Sigmoid colon (tissue), 7 donors: ENCODE results near the gene MRTFA. TPM values are rescaled to one million over a fixed set of nuclear protein-coding genes. Genes with fewer than 3 reads are reported as not detected.
A peak's percentile ranks its signal among the peaks of the same experiment; 100 is the strongest.

Source experiments
- DNase-seq: peaks from one replicate; pipeline ENCODE4 v3.0.0-alpha.2; 2019
- H3K27ac ChIP-seq, 4 donors: fragments of 200-600 bp; sonication (generic); one replicate each; pipeline ENCODE4 v1.5.1; 2016 to 2019; ENCODE audit warnings: mild to moderate bottlenecking in 1 of 4
- H3K27me3 ChIP-seq, 3 donors: fragments of 200-600 bp; sonication (generic); one replicate each; pipeline ENCODE4 v1.5.1; 2019; ENCODE audit warnings: mild to moderate bottlenecking in 1 of 3
- H3K36me3 ChIP-seq, 4 donors: fragments of 200-600 bp; sonication (generic); one replicate each; pipeline ENCODE4 v1.5.1; 2016 to 2019
- H3K4me1 ChIP-seq, 4 donors: fragments of 200-600 bp; sonication (generic); one replicate each; pipeline ENCODE4 v1.5.1; 2017 to 2019
- H3K4me3 ChIP-seq, 4 donors: fragments of 200-600 bp; sonication (generic); one replicate each; pipeline ENCODE4 v1.5.1; 2017 to 2019; ENCODE audit warnings: mild to moderate bottlenecking in 2 of 4, moderate library complexity in 1 of 4
- H3K9me3 ChIP-seq, 4 donors: fragments of 200-600 bp in 3 of 4; sonication (generic) in 3 of 4; one replicate each; pipeline versions ENCODE4 v1.5.1 to v1.6.1; 2013 to 2019
- CTCF ChIP-seq, 4 experiments: fragments of 450-650 bp in 3 of 4; fragments of 200-600 bp in 1 of 4; IDR thresholded peaks; one replicate each; pipeline ENCODE4 v1.5.1; 2016 to 2019; ENCODE audit warnings: antibody characterized with exemption in 4 of 4, mild to moderate bottlenecking in 3 of 4, moderate library complexity in 2 of 4
- EP300 ChIP-seq, 4 donors: sonication (generic); formaldehyde crosslinking; IDR thresholded peaks; one replicate each; pipeline ENCODE4 v1.6.1; 2017; ENCODE audit warnings: antibody characterized with exemption in 4 of 4
- POLR2A ChIP-seq, 2 donors: fragments of 450-650 bp; IDR thresholded peaks; one replicate each; pipeline ENCODE4 v1.6.1; 2016; ENCODE audit warnings: antibody characterized with exemption in 2 of 2, mild to moderate bottlenecking in 2 of 2, moderate library complexity in 2 of 2
- POLR2AphosphoS5 ChIP-seq, 4 donors: sonication (generic); formaldehyde crosslinking; IDR thresholded peaks; one replicate each; pipeline ENCODE4 v1.6.1; 2017; ENCODE audit warnings: antibody characterized with exemption in 4 of 4
- WGBS, 2 donors: extraction: QIAGEN DNeasy Blood & Tissue Kit; methylation state at CpG; one replicate each; pipeline ENCODE4 v1.1.7; 2013; 5-methylcytosine and 5-hydroxymethylcytosine counted together
- intact Hi-C: fragments of 100-400 bp; cut with DNase I; formaldehyde crosslinking; loops from one replicate; pipeline ENCODE4 v1.15.1; 2023
- polyA plus RNA-seq, 3 donors: library from polyadenylated mRNA; stranded (reverse); fragments of 200-250 nt; gene quantifications; one replicate each; pipeline ENCODE4 v1.2.3, GENCODE V29; 2013
- total RNA-seq, 4 donors: library from RNA; depleted of rRNA; stranded (reverse); fragments of >200 nt; gene quantifications; one replicate each; pipeline ENCODE4 v1.1.0, GENCODE V29; 2016
- donor health status: healthy with polysubstance abuse.
- donor health status: Bipolar disorder and iron deficiency.
- donor health status: healthy.

MRTFA gene
- total and polyA plus RNA-seq, 7 donors, result 10.8 to 104 (median 29.2) TPM

- Histone ChIP-seq H3K36me3 (no peaks in the 10 kb centered on the region), H3K27me3 (no peaks in the 10 kb centered on the region), H3K9me3 (no peaks in the 10 kb centered on the region), H3K4me3 (no peak overlapping the region), H3K4me1 (peaks cover 0 to 17% (median 14%) of the 10 kb centered on the region in 4 donors), H3K27ac (no peak overlapping the region)
- TF ChIP-seq POLR2AphosphoS5 (IDR thresholded peaks at IDR 0.05) (no peak), POLR2A (IDR thresholded peaks at IDR 0.05) (no peak)
- 97 to 98% methylated on average over 4 of the region's 4 CpGs for whole genome bisulfite sequencing, 2 donors
- intact Hi-C loops, result no loop called here
- DNase-seq, result peak; percentile 19
Observed at GRCh38 chr22:40642316-40642715, 5.8 kb upstream of the MRTFA start.

- Histone ChIP-seq H3K9me3 (no peaks in the 10 kb centered on the region), H3K27me3 (no peaks in the 10 kb centered on the region), H3K36me3 (no peaks in the 10 kb centered on the region), H3K27ac (no peak overlapping the region), H3K4me1 (peaks cover 0 to 15% (median 10%) of the 10 kb centered on the region in 4 donors), H3K4me3 (no peak overlapping the region)
- intact Hi-C loops, result no loop called here
- 94 to 96% methylated on average over 6 of the region's 6 CpGs for WGBS, 2 donors
- TF ChIP-seq POLR2A (IDR thresholded peaks at IDR 0.05) (no peak), EP300 (IDR thresholded peaks at IDR 0.05) (no peak), CTCF (IDR thresholded peaks at IDR 0.05) (no peak), POLR2AphosphoS5 (IDR thresholded peaks at IDR 0.05) (no peak)
- DNase-seq, result peak; percentile 36
Observed at GRCh38 chr22:40641269-40641668, 4.8 kb upstream of the MRTFA start.

- intact Hi-C loops, result loop anchor here (5.0 kb wide), 2 partner anchors 131 to 266 kb away; partner anchors contain the start of gene SGSM3
- no peaks in the 10 kb centered on the region for H3K36me3 ChIP-seq
- TF ChIP-seq POLR2AphosphoS5 (IDR thresholded peaks at IDR 0.05), result no peak
- TF ChIP-seq POLR2A (IDR thresholded peaks at IDR 0.05), result no peak
- TF ChIP-seq EP300 (IDR thresholded peaks at IDR 0.05), result no peak
- TF ChIP-seq CTCF (IDR thresholded peaks at IDR 0.05), result no peak
- H3K27ac ChIP-seq, result no peak overlapping the region
- DNase-seq, result peak; percentile 67
- peaks cover 0 to 31% (median 26%) of the 10 kb centered on the region in 4 donors for H3K4me1 ChIP-seq
- no peaks in the 10 kb centered on the region for H3K9me3 ChIP-seq
- H3K4me3 ChIP-seq, result no peak overlapping the region
- H3K27me3 ChIP-seq, result no peaks in the 10 kb centered on the region
- WGBS, 2 donors, result 95 to 97% methylated on average over 17 of the region's 17 CpGs
Observed at GRCh38 chr22:40638261-40638660, 1.7 kb upstream of the MRTFA start.

GRCh38 chr22:40637183-40638150 is 948 bp upstream of the MRTFA start:
- peak overlapping the region; percentile 86 to 95 (median 90) for H3K4me3 ChIP-seq
- TF ChIP-seq POLR2A (IDR thresholded peaks at IDR 0.05), result no peak
- peak in 1 of 4 donors; percentile 30 for TF ChIP-seq POLR2AphosphoS5 (IDR thresholded peaks at IDR 0.05)
- TF ChIP-seq CTCF (IDR thresholded peaks at IDR 0.05), result no peak
- TF ChIP-seq EP300 (IDR thresholded peaks at IDR 0.05), result no peak
- H3K36me3 ChIP-seq, result no peaks in the 10 kb centered on the region
- H3K4me1 ChIP-seq, result peaks cover 0 to 35% (median 27%) of the 10 kb centered on the region in 4 donors
- peak; percentile 77 for DNase-seq
- H3K27ac ChIP-seq, result peak overlapping the region; percentile 85 to 95 (median 92)
- 17 to 21% methylated on average over 46 of the region's 46 CpGs for WGBS, 2 donors
- intact Hi-C loops, result loop anchor here (5.0 kb wide), 2 partner anchors 130 to 265 kb away; partner anchors contain the start of gene SGSM3
- H3K9me3 ChIP-seq, result no peaks in the 10 kb centered on the region
- no peaks in the 10 kb centered on the region for H3K27me3 ChIP-seq

GRCh38 chr22:40635940-40636379 is 559 bp downstream of the MRTFA start:
- Histone ChIP-seq H3K27me3 (no peaks in the 10 kb centered on the region), H3K9me3 (no peaks in the 10 kb centered on the region), H3K27ac (peak overlapping the region; percentile 85 to 95 (median 92)), H3K36me3 (no peaks in the 10 kb centered on the region), H3K4me3 (peak overlapping the region; percentile 86 to 95 (median 90)), H3K4me1 (peaks cover 0 to 47% (median 38%) of the 10 kb centered on the region in 4 donors)
- TF ChIP-seq EP300 (IDR thresholded peaks at IDR 0.05) (no peak), POLR2AphosphoS5 (IDR thresholded peaks at IDR 0.05) (no peak), POLR2A (IDR thresholded peaks at IDR 0.05) (no peak), CTCF (IDR thresholded peaks at IDR 0.05) (no peak)
- intact Hi-C loops, result loop anchor here (5.0 kb wide), 2 partner anchors 129 to 264 kb away; partner anchors contain the start of gene SGSM3
- peak; percentile 71 for DNase-seq
- 1% methylated on average over 31 of the region's 31 CpGs for WGBS, 2 donors
